Esophagus mucosa (tissue), 1 donor: ENCODE data around the gene MZT2A. TPM values are rescaled to one million over a fixed set of nuclear protein-coding genes. Genes with fewer than 3 reads are reported as not detected.
"Not testable (repeated sequence)": the region's sequence is repeated elsewhere in the genome, so short reads cannot be mapped to it uniquely, and the experiment has no call there.

Experiments
- ATAC-seq: fragments of 200-7000 bp; cut with Tn5 transposase; one replicate; pipeline ENCODE4 v1.9.1; 2020
- total RNA-seq: library from RNA; stranded (reverse); gene quantifications from one replicate; pipeline ENCODE4 v1.2.4, GENCODE V29; 2023
- donor health status: DM: yes; HTN: yes; CAD: no.

The MZT2A gene
- total RNA-seq, 1 donor from 2014 or later = 113 TPM

GRCh38 chr2:131519871-131520470 is 27.8 kb upstream of the MZT2A start:
- not testable (repeated sequence) for ATAC-seq

- ATAC-seq = no peak
Measured at GRCh38 chr2:131519466-131519865, 27.3 kb upstream of the MZT2A start.

- not testable (repeated sequence) for ATAC-seq
Measured at GRCh38 chr2:131518531-131518930, 26.3 kb upstream of the MZT2A start.

DNA sequence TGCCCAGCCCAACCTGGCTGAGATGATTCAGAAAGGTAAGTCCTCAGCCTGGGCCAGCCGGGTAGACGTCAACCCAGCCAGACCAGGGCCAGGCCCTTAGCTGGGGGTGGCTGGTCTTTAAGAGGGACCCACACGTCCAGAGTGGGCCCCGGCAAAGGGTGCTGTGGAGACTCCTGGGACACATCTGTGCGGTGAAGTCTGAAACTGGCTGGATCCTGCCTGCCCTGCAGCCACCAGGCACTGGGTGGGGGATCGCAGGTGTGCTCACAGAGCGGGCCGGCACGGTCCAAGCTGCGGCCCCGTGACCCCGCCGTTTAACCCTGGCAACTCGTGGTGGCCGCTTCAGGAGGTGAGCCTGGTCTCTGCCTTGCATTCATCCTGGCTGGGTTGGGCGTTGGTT is 25.7 kb upstream of the MZT2A start:
- ATAC-seq = not testable (repeated sequence)

DNA sequence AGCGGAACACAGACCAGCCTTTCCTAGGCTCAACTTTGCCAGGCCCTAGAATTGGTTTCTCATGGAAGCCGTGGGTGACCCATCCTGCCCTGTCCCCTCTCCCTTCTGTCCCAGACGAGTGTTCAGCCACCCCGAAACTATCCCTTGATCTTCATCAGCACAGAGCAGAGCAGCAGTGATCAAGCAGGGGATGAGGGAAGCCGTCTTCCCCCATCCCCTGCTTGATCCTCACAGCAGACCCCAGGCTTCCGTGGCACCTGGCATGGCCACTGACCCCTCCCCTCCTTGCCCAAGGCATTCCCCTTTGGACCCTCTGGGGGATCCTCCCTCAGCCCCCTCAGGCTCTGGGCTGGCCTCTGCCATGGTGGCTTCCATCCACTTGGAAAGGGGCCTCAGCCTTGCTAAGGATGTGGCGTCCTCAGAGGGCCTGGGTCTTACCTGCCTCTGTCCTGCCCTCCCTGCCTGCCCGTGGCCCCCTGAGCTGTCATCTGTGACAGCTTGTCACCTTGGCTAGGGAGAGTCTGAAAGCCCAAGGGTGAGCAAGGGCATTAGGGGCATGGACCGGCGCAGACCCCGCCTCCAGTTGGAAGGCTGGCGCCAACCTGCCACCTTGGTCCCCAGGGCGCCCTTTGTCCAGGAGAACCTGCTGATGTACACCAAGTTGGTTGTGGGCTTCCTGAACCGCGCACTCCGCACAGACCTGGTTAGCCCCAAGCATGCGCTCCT is 25.1 kb upstream of the MZT2A start:
- no peak for ATAC-seq

GRCh38 chr2:131516621-131517020 is 24.4 kb upstream of the MZT2A start:
- ATAC-seq = peak; percentile 14

- no peak for ATAC-seq
Measured at GRCh38 chr2:131516011-131516410, 23.8 kb upstream of the MZT2A start.

DNA sequence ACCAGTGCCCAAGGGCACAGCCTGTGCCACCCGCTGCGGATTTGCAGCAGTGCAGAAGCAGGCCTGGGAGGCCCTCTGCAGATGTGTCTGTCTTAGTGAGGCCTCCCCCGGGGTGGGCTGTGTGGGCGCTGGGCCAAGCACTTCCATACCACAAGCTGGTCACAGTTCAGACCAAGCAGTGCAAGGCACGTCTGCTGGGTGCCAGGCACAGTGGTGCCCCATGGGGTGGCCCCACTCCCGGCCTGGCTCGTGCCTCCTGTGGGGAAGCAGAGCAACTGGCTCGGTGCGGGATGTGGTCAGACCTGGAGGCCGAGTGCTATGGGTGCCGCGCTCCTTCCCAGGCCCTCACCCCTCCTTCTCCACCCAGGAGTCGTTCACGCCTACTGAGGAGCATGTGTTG is 23.0 kb upstream of the MZT2A start:
- ATAC-seq = not testable (repeated sequence)

- ATAC-seq = not testable (repeated sequence)
Measured at GRCh38 chr2:131514408-131515166, 22.4 kb upstream of the MZT2A start.

GRCh38 chr2:131511969-131512870 is 20.0 kb upstream of the MZT2A start:
- ATAC-seq = not testable (repeated sequence)

- ATAC-seq = peak; percentile 57
Measured at GRCh38 chr2:131511291-131511968, 19.2 kb upstream of the MZT2A start.

GRCh38 chr2:131509615-131510014 is 17.4 kb upstream of the MZT2A start:
- ATAC-seq = no peak

- ATAC-seq = peak; percentile 48
Measured at GRCh38 chr2:131504082-131504750, 12.0 kb upstream of the MZT2A start.

DNA sequence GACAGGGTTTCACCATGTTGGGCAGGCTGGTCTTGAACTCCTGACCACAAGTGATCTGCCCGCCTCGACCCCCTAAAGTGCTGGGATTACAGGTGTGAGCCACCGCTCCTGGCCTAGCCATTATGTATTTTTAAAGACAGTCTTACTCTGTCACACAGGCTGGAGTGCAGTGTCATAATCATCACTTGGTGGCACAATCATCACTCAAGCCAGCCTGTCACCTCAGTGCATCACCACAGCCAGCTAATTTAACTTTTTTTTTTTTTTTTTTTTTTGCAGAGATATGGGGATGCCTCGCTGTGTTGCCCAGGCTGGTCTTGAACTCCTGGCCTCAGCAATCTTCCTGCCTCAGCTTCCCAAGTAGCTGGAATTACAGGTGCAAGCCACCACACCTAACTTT is 11.4 kb upstream of the MZT2A start:
- not testable (repeated sequence) for ATAC-seq

DNA sequence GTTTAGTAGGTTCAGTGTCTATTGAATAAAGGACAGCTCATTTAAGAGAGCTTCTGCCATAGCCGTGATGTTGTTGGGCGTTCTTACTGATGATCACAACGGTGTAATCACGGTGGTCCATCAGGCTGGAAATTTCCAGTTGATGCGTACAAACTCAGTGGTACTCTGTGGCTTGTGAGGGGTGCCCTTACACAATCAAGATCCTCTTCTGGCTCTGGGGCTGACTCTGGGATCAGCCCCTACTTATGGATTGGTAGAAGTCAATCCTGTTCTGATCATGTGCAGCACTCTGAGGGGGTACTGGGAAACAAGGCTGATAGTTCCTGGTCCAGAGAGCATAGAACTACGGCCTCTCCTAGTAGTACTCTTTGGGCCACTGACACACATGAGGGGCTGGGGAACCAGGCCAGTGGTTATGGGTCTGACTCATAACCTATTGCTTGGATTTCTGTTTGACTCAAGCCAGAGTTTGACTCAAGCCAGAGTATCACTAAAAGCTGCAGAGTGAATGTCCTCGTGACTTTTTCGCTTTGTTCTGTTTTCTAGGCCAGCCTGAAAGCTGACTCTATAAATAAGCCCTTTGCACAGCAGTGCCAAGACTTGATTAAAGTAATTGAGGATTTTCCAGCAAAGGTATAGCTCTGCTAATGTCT is 6.2 kb upstream of the MZT2A start:
- ATAC-seq = not testable (repeated sequence)

- ATAC-seq = not testable (repeated sequence)
Measured at GRCh38 chr2:131495506-131495905, 3.3 kb upstream of the MZT2A start.

- no peak for ATAC-seq
Measured at GRCh38 chr2:131493199-131493968, 1.2 kb upstream of the MZT2A start.

DNA sequence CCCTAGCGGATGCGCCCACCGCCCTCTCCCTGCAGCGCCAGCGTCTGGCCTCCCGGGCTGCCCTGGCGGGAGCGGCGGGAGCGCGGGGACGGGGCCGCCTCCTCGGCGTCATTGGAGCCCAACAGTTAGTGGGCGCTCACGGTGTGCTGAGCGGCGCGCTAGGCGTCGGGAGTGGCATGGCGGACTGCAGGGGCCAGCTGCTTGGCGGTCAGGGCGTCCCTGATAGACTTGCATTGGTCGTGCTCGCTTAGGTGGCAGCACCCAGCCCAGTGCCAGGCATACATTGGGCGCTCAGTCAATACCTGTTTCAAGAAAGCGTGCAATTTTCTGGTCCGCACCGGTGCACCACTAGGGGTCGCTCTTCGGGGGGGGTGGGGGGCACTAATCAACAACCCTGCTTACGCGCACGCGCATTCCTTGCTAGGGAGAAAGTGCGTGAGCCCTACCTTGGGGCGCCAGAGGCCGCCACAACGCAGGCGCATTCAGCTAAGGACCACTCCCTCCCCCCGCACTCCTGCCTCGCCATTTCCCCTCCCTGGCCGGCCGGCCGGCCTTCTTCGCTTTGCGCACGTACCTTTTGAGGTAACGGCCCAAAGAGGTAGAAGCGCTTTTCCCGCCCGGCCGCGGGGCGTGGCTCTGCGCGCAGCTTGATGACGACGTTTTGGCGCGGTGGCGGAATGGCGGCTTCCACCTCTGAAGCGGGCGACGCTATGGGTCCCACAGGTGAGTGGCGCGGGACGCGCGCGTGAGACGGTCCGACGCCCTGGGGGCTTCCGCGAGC is 411 bp upstream of the MZT2A start:
- peak; percentile 93 for ATAC-seq

- peak; percentile 4 for ATAC-seq
Measured at GRCh38 chr2:131491469-131491836, 744 bp downstream of the MZT2A start.
